H9 (cell line): ENCODE results near the gene TIMM17A. TPM values are rescaled to one million over a fixed set of nuclear protein-coding genes. Genes with fewer than 3 reads are reported as not detected.

Source experiments
- DNase-seq: peaks from one replicate; pipeline ENCODE4 v3.0.0-alpha.2; 2017
- H2AFZ ChIP-seq: one replicate; pipeline ENCODE4 v1.6.1; 2013; ENCODE audit warnings: mild to moderate bottlenecking, low read length, control low read depth, moderate library complexity
- H2AK5ac ChIP-seq: 2 replicates; pipeline ENCODE4 v1.6.1; 2013; ENCODE audit warnings: low read length, control low read depth, mixed read lengths; ENCODE audit not compliant: insufficient read length
- H2BK120ac ChIP-seq: one replicate; pipeline ENCODE4 v1.6.1; 2013; ENCODE audit warnings: low read depth, mild to moderate bottlenecking, low read length, control low read depth, inconsistent platforms; ENCODE audit not compliant: poor library complexity, severe bottlenecking
- H2BK12ac ChIP-seq: 2 replicates; pipeline ENCODE4 v1.6.1; 2013; ENCODE audit warnings: low read length, control low read depth, mixed read lengths, low read depth; ENCODE audit not compliant: insufficient read length
- H2BK15ac ChIP-seq: 2 replicates; pipeline ENCODE4 v1.6.1; 2013; ENCODE audit warnings: low read depth, low read length, control low read depth
- H2BK20ac ChIP-seq: one replicate; pipeline ENCODE4 v1.6.1; 2013; ENCODE audit warnings: low read depth, mild to moderate bottlenecking, low read length, control low read depth, inconsistent platforms; ENCODE audit not compliant: poor library complexity, severe bottlenecking
- H2BK5ac ChIP-seq: 2 replicates; pipeline ENCODE4 v1.6.1; 2013; ENCODE audit warnings: low read length, control low read depth, mixed read lengths; ENCODE audit not compliant: insufficient read length
- H3K14ac ChIP-seq: 2 replicates; pipeline ENCODE4 v1.6.1; 2013; ENCODE audit warnings: low read length, control low read depth; ENCODE audit not compliant: insufficient read depth
- H3K18ac ChIP-seq: 2 replicates; pipeline ENCODE4 v1.6.1; 2013; ENCODE audit warnings: low read depth, mild to moderate bottlenecking, mixed read lengths, low read length, control low read depth; ENCODE audit not compliant: insufficient read length
- H3K23ac ChIP-seq: 2 replicates; pipeline ENCODE4 v1.6.1; 2013; ENCODE audit warnings: low read length, control low read depth, mixed read lengths, low read depth; ENCODE audit not compliant: insufficient read length
- H3K23me2 ChIP-seq: 2 replicates; pipeline ENCODE4 v1.6.1; 2013; ENCODE audit warnings: low read depth, mild to moderate bottlenecking, mixed read lengths, low read length, control low read depth; ENCODE audit not compliant: insufficient read length, poor library complexity, severe bottlenecking
- H3K27ac ChIP-seq: 2 replicates; pipeline ENCODE4 v1.5.1; 2013; ENCODE audit warnings: low read length, control low read depth, mixed read lengths, low read depth; ENCODE audit not compliant: insufficient read length
- H3K27me3 ChIP-seq: 2 replicates; pipeline ENCODE4 v1.6.1; 2013; ENCODE audit warnings: low read length, control low read depth, inconsistent platforms; ENCODE audit not compliant: insufficient read depth
- H3K4ac ChIP-seq: 2 replicates; pipeline ENCODE4 v1.6.1; 2013; ENCODE audit warnings: low read depth, mild to moderate bottlenecking, control low read depth, inconsistent platforms, low read length, moderate library complexity
- H3K4me1 ChIP-seq: 2 replicates; pipeline ENCODE4 v1.6.1; 2013; ENCODE audit warnings: low read length, control low read depth, inconsistent platforms; ENCODE audit not compliant: insufficient read depth
- H3K4me2 ChIP-seq: 2 replicates; pipeline ENCODE4 v1.6.1; 2013; ENCODE audit warnings: low read length, control low read depth, mixed read lengths; ENCODE audit not compliant: insufficient read length, insufficient read depth
- H3K56ac ChIP-seq: 2 replicates; pipeline ENCODE4 v1.6.1; 2013; ENCODE audit warnings: low read depth, mild to moderate bottlenecking, mixed read lengths, low read length, control low read depth; ENCODE audit not compliant: insufficient read length
- H3K79me1 ChIP-seq: 2 replicates; pipeline ENCODE4 v1.6.1; 2013; ENCODE audit warnings: low read depth, mild to moderate bottlenecking, moderate library complexity, low read length, control low read depth, inconsistent platforms; ENCODE audit not compliant: insufficient read depth, poor library complexity, severe bottlenecking
- H3K79me2 ChIP-seq: 2 replicates; pipeline ENCODE4 v1.6.1; 2013; ENCODE audit warnings: low read length, control low read depth, inconsistent platforms; ENCODE audit not compliant: insufficient read depth
- H3K9ac ChIP-seq: 2 replicates; pipeline ENCODE4 v1.6.1; 2013; ENCODE audit warnings: low read length, control low read depth, mixed read lengths; ENCODE audit not compliant: insufficient read length; ENCODE audit errors: extremely low read depth
- H3K9me3 ChIP-seq: one replicate; pipeline ENCODE4 v1.6.1; 2013; ENCODE audit warnings: low read depth, low read length, inconsistent platforms; ENCODE audit not compliant: control insufficient read depth
- H3T11ph ChIP-seq: one replicate; pipeline ENCODE4 v1.6.1; 2013; ENCODE audit warnings: mild to moderate bottlenecking, low read length, control low read depth, inconsistent platforms
- H4K20me1 ChIP-seq: one replicate; pipeline ENCODE4 v1.6.1; 2013; ENCODE audit not compliant: control insufficient read depth, insufficient read length, insufficient read depth
- H4K5ac ChIP-seq: 2 replicates; pipeline ENCODE4 v1.6.1; 2013; ENCODE audit warnings: low read depth, mild to moderate bottlenecking, mixed read lengths, low read length, control low read depth; ENCODE audit not compliant: insufficient read length
- H4K8ac ChIP-seq: replicated peaks from 2 replicates; pipeline ENCODE4 v1.6.1; 2013; ENCODE audit warnings: low read length, control low read depth, mixed read lengths, low read depth; ENCODE audit not compliant: insufficient read length
- H4K91ac ChIP-seq: 2 replicates; pipeline ENCODE4 v1.6.1; 2013; ENCODE audit warnings: low read depth, mild to moderate bottlenecking, moderate library complexity, mixed read lengths, low read length, control low read depth; ENCODE audit not compliant: insufficient read length
- H3K27ac Mint-ChIP-seq, 3 experiments: 2 replicates in 2 of 3; 3 replicates in 1 of 3; pipeline ENCODE4 v1.8.0; 2020 to 2021; ENCODE audit warnings: mixed read lengths in 3 of 3, mild to moderate bottlenecking in 1 of 3, moderate library complexity in 1 of 3
- H3K27me3 Mint-ChIP-seq: 2 replicates; pipeline ENCODE4 v1.8.0; 2021; ENCODE audit warnings: low read depth, mild to moderate bottlenecking, moderate library complexity, mixed read lengths
- H3K36me3 Mint-ChIP-seq, 3 experiments: 2 replicates in 2 of 3; 3 replicates in 1 of 3; pipeline ENCODE4 v1.8.0; 2020 to 2021; ENCODE audit warnings: low read depth in 3 of 3, mixed read lengths in 3 of 3; ENCODE audit not compliant: insufficient read depth in 1 of 3
- H3K4me1 Mint-ChIP-seq, 2 experiments: 2 replicates each; pipeline ENCODE4 v1.8.0; 2020; ENCODE audit warnings: mixed read lengths in 2 of 2
- H3K4me3 Mint-ChIP-seq, 2 experiments: 2 replicates in 1 of 2; 3 replicates in 1 of 2; pipeline ENCODE4 v1.8.0; 2020 to 2021; ENCODE audit warnings: mild to moderate bottlenecking in 2 of 2, mixed read lengths in 2 of 2, moderate library complexity in 1 of 2
- H3K9me3 Mint-ChIP-seq, 2 experiments: 2 replicates in 1 of 2; 3 replicates in 1 of 2; pipeline ENCODE4 v1.8.0; 2020; ENCODE audit warnings: mild to moderate bottlenecking in 2 of 2, mixed read lengths in 2 of 2, moderate library complexity in 1 of 2
- WGBS: extraction: QIAGEN DNeasy Blood & Tissue Kit; methylation state at CpG from one replicate; pipeline ENCODE4 v1.1.7; 2013; ENCODE audit warnings: missing lambda C conversion rate, low lambda C conversion rate, mixed read lengths; ENCODE audit not compliant: insufficient read length; ENCODE audit errors: extremely low coverage; 5-methylcytosine and 5-hydroxymethylcytosine counted together
- total RNA-seq: library from RNA; stranded (reverse); gene quantifications from 2 replicates; pipeline ENCODE4 v1.2.1, GENCODE V29; 2021
- TF ChIP-seq, protein P1 (sequence below): fragments of 200-600 bp; sonication (generic); conservative IDR thresholded peaks from 3 replicates; pipeline ENCODE4 v1.8.0; 2021; ENCODE audit warnings: antibody characterized with exemption, mild to moderate bottlenecking

The TIMM17A gene
- total RNA-seq, 1 experiment from 2014 or later, result 60.9 TPM

DNA sequence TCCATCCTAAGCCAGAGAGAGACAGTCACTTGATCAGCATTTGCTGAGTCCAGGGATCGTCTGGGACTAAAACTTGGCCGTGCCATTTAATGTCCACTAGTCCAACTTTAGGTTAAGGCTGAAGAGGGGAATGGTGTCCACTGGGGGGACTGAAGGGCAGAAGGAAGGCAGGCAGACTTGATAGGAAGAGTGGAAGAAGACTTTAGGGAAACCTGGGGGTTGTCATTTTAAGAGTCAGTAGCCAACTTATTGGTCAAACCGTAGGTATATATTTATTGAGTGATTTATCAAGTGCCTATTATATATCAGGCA, 7.7 kb upstream of the TIMM17A start:
- no peak overlapping the region for H3K14ac ChIP-seq
- H2AK5ac ChIP-seq, result no peak overlapping the region
- Mint-ChIP-seq H3K27me3 (peaks cover 32% of the 10 kb centered on the region), H3K27ac (no peak overlapping the region), H3K9me3 (no peaks in the 10 kb centered on the region; a peak in 1 of 5 replicates), H3K4me1 (peaks cover 21 to 36% of the 10 kb centered on the region in 2 experiments), H3K4me3 (no peak overlapping the region; a peak in 1 of 5 replicates), H3K36me3 (no peaks in the 10 kb centered on the region)
- no peak overlapping the region for H2BK12ac ChIP-seq
- no peak overlapping the region for H2BK5ac ChIP-seq
- H3K4ac ChIP-seq, result no peak overlapping the region
- no peaks in the 10 kb centered on the region for H3K79me2 ChIP-seq
- H3K27ac ChIP-seq, result no peak overlapping the region
- no peak overlapping the region for H4K5ac ChIP-seq
- H3K23me2 ChIP-seq, result no peaks in the 10 kb centered on the region
- DNase-seq, result no peak
- TF ChIP-seq, protein P1, sequence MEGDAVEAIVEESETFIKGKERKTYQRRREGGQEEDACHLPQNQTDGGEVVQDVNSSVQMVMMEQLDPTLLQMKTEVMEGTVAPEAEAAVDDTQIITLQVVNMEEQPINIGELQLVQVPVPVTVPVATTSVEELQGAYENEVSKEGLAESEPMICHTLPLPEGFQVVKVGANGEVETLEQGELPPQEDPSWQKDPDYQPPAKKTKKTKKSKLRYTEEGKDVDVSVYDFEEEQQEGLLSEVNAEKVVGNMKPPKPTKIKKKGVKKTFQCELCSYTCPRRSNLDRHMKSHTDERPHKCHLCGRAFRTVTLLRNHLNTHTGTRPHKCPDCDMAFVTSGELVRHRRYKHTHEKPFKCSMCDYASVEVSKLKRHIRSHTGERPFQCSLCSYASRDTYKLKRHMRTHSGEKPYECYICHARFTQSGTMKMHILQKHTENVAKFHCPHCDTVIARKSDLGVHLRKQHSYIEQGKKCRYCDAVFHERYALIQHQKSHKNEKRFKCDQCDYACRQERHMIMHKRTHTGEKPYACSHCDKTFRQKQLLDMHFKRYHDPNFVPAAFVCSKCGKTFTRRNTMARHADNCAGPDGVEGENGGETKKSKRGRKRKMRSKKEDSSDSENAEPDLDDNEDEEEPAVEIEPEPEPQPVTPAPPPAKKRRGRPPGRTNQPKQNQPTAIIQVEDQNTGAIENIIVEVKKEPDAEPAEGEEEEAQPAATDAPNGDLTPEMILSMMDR, result no peak
- no peak overlapping the region for H3K23ac ChIP-seq
- H2BK120ac ChIP-seq, result no peak overlapping the region
- no CpG with 5 or more reads among the region's 3 CpGs for WGBS
- peaks cover 8% of the 10 kb centered on the region; the same call in 1 of the 2 replicates for H3K27me3 ChIP-seq
- no peak overlapping the region for H3K18ac ChIP-seq
- H2BK15ac ChIP-seq, result no peak overlapping the region
- no peaks in the 10 kb centered on the region for H3K9me3 ChIP-seq
- no peak overlapping the region for H4K8ac ChIP-seq
- H3K4me2 ChIP-seq, result no peak overlapping the region
- H3K4me1 ChIP-seq, result no peaks in the 10 kb centered on the region
- H3K56ac ChIP-seq, result no peak overlapping the region
- no peak overlapping the region for H4K91ac ChIP-seq
- H2BK20ac ChIP-seq, result no peak overlapping the region
- H3T11ph ChIP-seq, result no peak overlapping the region
- no peak overlapping the region for H2AFZ ChIP-seq
- H4K20me1 ChIP-seq, result no peaks in the 10 kb centered on the region
- H3K79me1 ChIP-seq, result no peaks in the 10 kb centered on the region
- no peak overlapping the region for H3K9ac ChIP-seq
